OCI-LY1 (cell line): ENCODE results near the gene HNRNPF.

Experiments used
- EZH2 ChIP-seq: fragments of 200-600 bp; sonication (generic), shearing (Covaris generic); IDR thresholded peaks from 2 replicates; pipeline ENCODE4 v1.8.0; 2017; ENCODE audit warnings: borderline replicate concordance, mixed run types, mild to moderate bottlenecking, antibody characterized with exemption, low read length, moderate library complexity, mixed read lengths
- TF ChIP-seq, protein P1 (sequence below): fragments of 200-600 bp; sonication (generic), shearing (Covaris generic); IDR thresholded peaks from 2 replicates; pipeline ENCODE4 v1.5.1; 2017; ENCODE audit warnings: mild to moderate bottlenecking, antibody characterized with exemption, low read length, moderate library complexity, mixed read lengths

DNA sequence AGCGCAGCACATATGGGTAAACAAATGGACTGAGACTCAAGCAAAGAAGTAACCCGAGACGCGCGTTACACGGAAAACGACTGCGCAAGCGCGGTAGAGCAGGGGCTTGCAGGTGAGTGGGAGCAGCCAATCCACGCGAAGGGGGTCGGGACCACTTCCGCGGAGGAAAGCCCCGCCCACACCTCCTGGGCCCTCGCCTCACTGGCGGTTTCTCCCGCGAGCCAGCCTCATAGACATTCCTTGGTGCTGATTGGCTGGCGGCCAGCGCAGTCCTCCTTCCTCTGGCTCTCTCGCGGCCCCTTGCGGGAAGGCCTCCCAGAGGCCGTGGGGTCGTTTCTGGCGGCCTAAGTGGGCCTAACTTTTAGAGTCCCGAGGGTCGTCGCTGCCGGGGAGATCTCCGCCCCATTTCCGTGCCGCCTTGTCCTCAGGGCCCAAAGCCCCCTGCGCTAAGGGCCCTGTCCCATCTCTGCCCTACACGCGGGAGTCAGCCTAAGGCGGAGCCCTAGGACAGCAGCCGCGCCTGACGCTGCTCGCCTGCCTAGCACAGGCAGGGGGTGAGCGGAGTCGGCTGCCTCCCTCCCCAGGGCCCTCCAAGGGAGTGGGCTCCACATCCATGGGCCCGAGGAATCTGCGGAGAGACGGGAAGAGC is 46.7 kb downstream of the HNRNPF start:
- no peak for TF ChIP-seq EZH2
- TF ChIP-seq, protein P1, sequence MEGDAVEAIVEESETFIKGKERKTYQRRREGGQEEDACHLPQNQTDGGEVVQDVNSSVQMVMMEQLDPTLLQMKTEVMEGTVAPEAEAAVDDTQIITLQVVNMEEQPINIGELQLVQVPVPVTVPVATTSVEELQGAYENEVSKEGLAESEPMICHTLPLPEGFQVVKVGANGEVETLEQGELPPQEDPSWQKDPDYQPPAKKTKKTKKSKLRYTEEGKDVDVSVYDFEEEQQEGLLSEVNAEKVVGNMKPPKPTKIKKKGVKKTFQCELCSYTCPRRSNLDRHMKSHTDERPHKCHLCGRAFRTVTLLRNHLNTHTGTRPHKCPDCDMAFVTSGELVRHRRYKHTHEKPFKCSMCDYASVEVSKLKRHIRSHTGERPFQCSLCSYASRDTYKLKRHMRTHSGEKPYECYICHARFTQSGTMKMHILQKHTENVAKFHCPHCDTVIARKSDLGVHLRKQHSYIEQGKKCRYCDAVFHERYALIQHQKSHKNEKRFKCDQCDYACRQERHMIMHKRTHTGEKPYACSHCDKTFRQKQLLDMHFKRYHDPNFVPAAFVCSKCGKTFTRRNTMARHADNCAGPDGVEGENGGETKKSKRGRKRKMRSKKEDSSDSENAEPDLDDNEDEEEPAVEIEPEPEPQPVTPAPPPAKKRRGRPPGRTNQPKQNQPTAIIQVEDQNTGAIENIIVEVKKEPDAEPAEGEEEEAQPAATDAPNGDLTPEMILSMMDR, result no peak
